HepG2 (cell line): ENCODE data around the gene PSMD8. TPM values are rescaled to one million over a fixed set of nuclear protein-coding genes. Genes with fewer than 3 reads are reported as not detected.

ENCODE experiments used
- BCL6 ChIP-seq: IDR thresholded peaks from 2 replicates; pipeline ENCODE4 v1.6.1; 2016; ENCODE audit warnings: missing genetic modification reagents, missing compliant biosample characterization
- BORCS8-MEF2B ChIP-seq: sonication (generic); formaldehyde crosslinking; IDR thresholded peaks from 2 replicates; pipeline ENCODE4 v1.8.0; 2022; ENCODE audit warnings: mild to moderate bottlenecking, missing genetic modification reagents
- CEBPG ChIP-seq: IDR thresholded peaks from 2 replicates; pipeline ENCODE4 v1.6.1; 2016
- FOXA3 ChIP-seq: IDR thresholded peaks from 2 replicates; pipeline ENCODE4 v1.6.1; 2016; ENCODE audit warnings: missing genetic modification reagents, missing compliant biosample characterization
- FOXM1 ChIP-seq: sonication (generic); formaldehyde crosslinking; IDR thresholded peaks from 2 replicates; pipeline ENCODE4 v1.5.0; 2020; ENCODE audit warnings: missing genetic modification reagents
- HES4 ChIP-seq: sonication (generic); formaldehyde crosslinking; IDR thresholded peaks from 2 replicates; pipeline ENCODE4 v1.9.0; 2021; ENCODE audit warnings: mild to moderate bottlenecking, missing genetic modification reagents, borderline replicate concordance
- NCOR1 ChIP-seq: fragments of 200-600 bp; sonication (generic); IDR thresholded peaks from 2 replicates; pipeline ENCODE4 v1.7.0; 2017; ENCODE audit warnings: antibody characterized with exemption, low read length, borderline replicate concordance
- PLRG1 ChIP-seq: fragments of 450-650 bp; conservative IDR thresholded peaks from 2 replicates; pipeline ENCODE4 v1.6.1; 2016
- TARDBP ChIP-seq: sonication (generic); formaldehyde crosslinking; IDR thresholded peaks from 2 replicates; pipeline ENCODE4 v1.8.0; 2022; ENCODE audit warnings: mild to moderate bottlenecking, missing genetic modification reagents
- XRCC5 ChIP-seq: fragments of 200-400 bp; formaldehyde crosslinking; optimal IDR thresholded peaks from 2 replicates; pipeline ENCODE3; 2017; ENCODE audit warnings: mild to moderate bottlenecking, low read length
- ZBTB7B ChIP-seq: sonication (generic); formaldehyde crosslinking; IDR thresholded peaks from 2 replicates; pipeline ENCODE4 v1.4.0; 2020; ENCODE audit warnings: missing genetic modification reagents
- ZNF251 ChIP-seq: sonication (generic); formaldehyde crosslinking; IDR thresholded peaks from 2 replicates; pipeline ENCODE4 v1.9.0; 2021; ENCODE audit warnings: mild to moderate bottlenecking, missing genetic modification reagents
- ZNF546 ChIP-seq: sonication (generic); formaldehyde crosslinking; conservative IDR thresholded peaks from 2 replicates; pipeline ENCODE4 v1.8.1; 2023; ENCODE audit warnings: mild to moderate bottlenecking, missing genetic modification reagents
- ZNF777 ChIP-seq: sonication (generic); formaldehyde crosslinking; IDR thresholded peaks from 2 replicates; pipeline ENCODE4 v1.4.0; 2020; ENCODE audit warnings: missing genetic modification reagents
- ZNF883 ChIP-seq: sonication (generic); formaldehyde crosslinking; IDR thresholded peaks from 2 replicates; pipeline ENCODE4 v1.5.1; 2020; ENCODE audit warnings: mild to moderate bottlenecking, missing genetic modification reagents; ENCODE audit errors: not compliant biosample characterization
- polyA plus RNA-seq, 8 experiments: library from polyadenylated mRNA; depleted of rRNA in 3 of 8; stranded (reverse) in 7 of 8; unstranded in 1 of 8; fragments of >200 nt; fragmentation: Illumina TruSeq in 4 of 8; extraction: Trizol in 4 of 8; gene quantifications; 2 replicates each; pipeline versions ENCODE4 v1.2.1 to v1.2.3, GENCODE V29; 2011 to 2016; ENCODE audit warnings: low read depth in 4 of 8, missing spikeins in 1 of 8, mixed read lengths in 1 of 8; ENCODE audit not compliant: insufficient read depth in 1 of 8
- total RNA-seq, 5 experiments: library from RNA; depleted of rRNA; stranded (reverse); fragments of >200 nt; fragmentation: Illumina TruSeq; extraction: Trizol; gene quantifications; 2 replicates each; pipeline ENCODE4 v1.2.3, GENCODE V29; 2016; ENCODE audit warnings: low read depth in 1 of 5
- TF ChIP-seq, protein P1 (sequence below), 2 experiments: sonication (generic) in 1 of 2; formaldehyde crosslinking in 1 of 2; IDR thresholded peaks; 2 replicates each; pipeline versions ENCODE4 v1.4.0 to v1.6.1; 2018 to 2020; ENCODE audit warnings: missing genetic modification reagents in 2 of 2, borderline replicate concordance in 1 of 2, low read depth in 1 of 2, mild to moderate bottlenecking in 1 of 2, missing biosample characterization in 1 of 2
- TF ChIP-seq, protein P2 (sequence below): sonication (generic); formaldehyde crosslinking; IDR thresholded peaks from 2 replicates; pipeline ENCODE4 v1.5.0; 2020; ENCODE audit warnings: mild to moderate bottlenecking, missing genetic modification reagents
- TF ChIP-seq, protein P3 (sequence below): sonication (generic); formaldehyde crosslinking; IDR thresholded peaks from 2 replicates; pipeline ENCODE4 v1.9.0; 2021; ENCODE audit warnings: missing genetic modification reagents, mild to moderate bottlenecking, borderline replicate concordance
- TF ChIP-seq, protein P4 (sequence below): sonication (generic); formaldehyde crosslinking; IDR thresholded peaks from 2 replicates; pipeline ENCODE4 v1.4.0; 2020; ENCODE audit warnings: missing genetic modification reagents

Gene PSMD8
- total and polyA plus RNA-seq, 2 of the 13 experiments (the other 11 are each of a cell fraction or from before 2014, with no cell fraction given), result 162 to 296 TPM

DNA sequence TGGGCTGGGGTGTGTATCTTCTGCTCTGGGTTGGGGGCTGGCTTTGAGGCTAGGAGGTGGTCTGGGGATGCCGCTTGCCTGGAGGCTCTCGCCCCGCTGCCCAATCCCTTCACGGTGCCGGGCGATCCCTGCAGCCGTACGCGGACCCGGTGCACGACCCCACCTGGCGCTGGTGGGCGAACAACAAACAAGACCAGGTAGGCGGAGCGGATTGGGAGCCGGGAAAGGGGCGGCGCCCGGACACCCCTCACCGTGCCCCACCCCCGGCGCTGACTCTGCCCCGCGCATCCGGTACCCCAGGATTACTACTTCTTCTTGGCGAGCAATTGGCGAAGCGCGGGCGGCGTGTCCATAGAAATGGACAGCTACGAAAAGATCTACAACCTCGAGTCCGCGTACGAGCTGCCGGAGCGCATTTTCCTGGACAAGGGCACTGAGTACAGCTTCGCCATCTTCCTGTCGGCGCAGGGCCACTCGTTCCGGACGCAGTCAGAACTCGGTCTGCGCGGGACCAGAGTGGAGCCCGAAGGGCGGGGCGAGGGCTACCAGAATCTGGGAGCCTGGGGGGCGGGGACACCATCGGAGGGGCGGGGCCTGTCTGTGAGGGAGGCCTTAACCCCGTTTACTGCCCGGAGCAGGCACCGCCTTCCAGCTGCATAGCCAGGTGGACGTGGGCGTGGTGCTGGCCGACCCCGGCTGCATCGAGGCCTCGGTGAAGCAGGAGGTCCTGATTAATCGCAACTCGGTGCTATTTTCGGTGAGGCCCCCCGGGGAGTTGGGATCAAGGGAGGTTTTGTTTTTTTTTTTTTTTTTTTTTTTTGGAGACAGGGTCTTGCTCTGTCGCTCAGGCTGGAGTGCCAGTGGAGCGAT lies 12.1 kb upstream of the PSMD8 start (continued):
- no peak for TF ChIP-seq XRCC5
- TF ChIP-seq, protein P1, sequence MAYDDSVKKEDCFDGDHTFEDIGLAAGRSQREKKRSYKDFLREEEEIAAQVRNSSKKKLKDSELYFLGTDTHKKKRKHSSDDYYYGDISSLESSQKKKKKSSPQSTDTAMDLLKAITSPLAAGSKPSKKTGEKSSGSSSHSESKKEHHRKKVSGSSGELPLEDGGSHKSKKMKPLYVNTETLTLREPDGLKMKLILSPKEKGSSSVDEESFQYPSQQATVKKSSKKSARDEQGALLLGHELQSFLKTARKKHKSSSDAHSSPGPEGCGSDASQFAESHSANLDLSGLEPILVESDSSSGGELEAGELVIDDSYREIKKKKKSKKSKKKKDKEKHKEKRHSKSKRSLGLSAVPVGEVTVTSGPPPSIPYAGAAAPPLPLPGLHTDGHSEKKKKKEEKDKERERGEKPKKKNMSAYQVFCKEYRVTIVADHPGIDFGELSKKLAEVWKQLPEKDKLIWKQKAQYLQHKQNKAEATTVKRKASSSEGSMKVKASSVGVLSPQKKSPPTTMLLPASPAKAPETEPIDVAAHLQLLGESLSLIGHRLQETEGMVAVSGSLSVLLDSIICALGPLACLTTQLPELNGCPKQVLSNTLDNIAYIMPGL (CRISPR knock-in tag; IDR thresholded peaks at IDR 0.05; ENCODE audit: borderline replicate concordance in 1 of 2, low read depth in 1 of 2), result 0 out of 4 replicates have a peak, but pooled peaks of 1 of the 2 experiments have one; percentile 36
- no peak for TF ChIP-seq ZNF251
- 0 out of 2 replicates have a peak, but pooled peaks have one; percentile 31 for TF ChIP-seq ZBTB7B (CRISPR knock-in tag)
- 0 out of 2 replicates have a peak, but pooled peaks have one; percentile 24 for TF ChIP-seq TARDBP (CRISPR knock-in tag)
- peak; percentile 56 for TF ChIP-seq ZNF883 (CRISPR knock-in tag)
- no peak for TF ChIP-seq FOXA3 (CRISPR knock-in tag)
- TF ChIP-seq HES4, result no peak
- TF ChIP-seq, protein P2, sequence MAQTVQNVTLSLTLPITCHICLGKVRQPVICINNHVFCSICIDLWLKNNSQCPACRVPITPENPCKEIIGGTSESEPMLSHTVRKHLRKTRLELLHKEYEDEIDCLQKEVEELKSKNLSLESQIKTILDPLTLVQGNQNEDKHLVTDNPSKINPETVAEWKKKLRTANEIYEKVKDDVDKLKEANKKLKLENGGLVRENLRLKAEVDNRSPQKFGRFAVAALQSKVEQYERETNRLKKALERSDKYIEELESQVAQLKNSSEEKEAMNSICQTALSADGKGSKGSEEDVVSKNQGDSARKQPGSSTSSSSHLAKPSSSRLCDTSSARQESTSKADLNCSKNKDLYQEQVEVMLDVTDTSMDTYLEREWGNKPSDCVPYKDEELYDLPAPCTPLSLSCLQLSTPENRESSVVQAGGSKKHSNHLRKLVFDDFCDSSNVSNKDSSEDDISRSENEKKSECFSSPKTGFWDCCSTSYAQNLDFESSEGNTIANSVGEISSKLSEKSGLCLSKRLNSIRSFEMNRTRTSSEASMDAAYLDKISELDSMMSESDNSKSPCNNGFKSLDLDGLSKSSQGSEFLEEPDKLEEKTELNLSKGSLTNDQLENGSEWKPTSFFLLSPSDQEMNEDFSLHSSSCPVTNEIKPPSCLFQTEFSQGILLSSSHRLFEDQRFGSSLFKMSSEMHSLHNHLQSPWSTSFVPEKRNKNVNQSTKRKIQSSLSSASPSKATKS (CRISPR knock-in tag), result no peak
- TF ChIP-seq PLRG1, result no peak
- TF ChIP-seq NCOR1, result no peak
- TF ChIP-seq, protein P3, sequence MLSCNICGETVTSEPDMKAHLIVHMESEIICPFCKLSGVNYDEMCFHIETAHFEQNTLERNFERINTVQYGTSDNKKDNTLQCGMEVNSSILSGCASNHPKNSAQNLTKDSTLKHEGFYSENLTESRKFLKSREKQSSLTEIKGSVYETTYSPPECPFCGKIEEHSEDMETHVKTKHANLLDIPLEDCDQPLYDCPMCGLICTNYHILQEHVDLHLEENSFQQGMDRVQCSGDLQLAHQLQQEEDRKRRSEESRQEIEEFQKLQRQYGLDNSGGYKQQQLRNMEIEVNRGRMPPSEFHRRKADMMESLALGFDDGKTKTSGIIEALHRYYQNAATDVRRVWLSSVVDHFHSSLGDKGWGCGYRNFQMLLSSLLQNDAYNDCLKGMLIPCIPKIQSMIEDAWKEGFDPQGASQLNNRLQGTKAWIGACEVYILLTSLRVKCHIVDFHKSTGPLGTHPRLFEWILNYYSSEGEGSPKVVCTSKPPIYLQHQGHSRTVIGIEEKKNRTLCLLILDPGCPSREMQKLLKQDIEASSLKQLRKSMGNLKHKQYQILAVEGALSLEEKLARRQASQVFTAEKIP (CRISPR knock-in tag), result no peak
- no peak for TF ChIP-seq FOXM1 (CRISPR knock-in tag)
- no peak for TF ChIP-seq ZNF546 (CRISPR knock-in tag)
- TF ChIP-seq ZNF777 (CRISPR knock-in tag), result 0 out of 2 replicates have a peak, but pooled peaks have one; percentile 53
- peak; percentile 24; the same call in 1 of the 2 replicates for TF ChIP-seq BCL6 (CRISPR knock-in tag)
- TF ChIP-seq CEBPG (CRISPR knock-in tag), result no peak
- no peak for TF ChIP-seq BORCS8-MEF2B (CRISPR knock-in tag)
- TF ChIP-seq, protein P4, sequence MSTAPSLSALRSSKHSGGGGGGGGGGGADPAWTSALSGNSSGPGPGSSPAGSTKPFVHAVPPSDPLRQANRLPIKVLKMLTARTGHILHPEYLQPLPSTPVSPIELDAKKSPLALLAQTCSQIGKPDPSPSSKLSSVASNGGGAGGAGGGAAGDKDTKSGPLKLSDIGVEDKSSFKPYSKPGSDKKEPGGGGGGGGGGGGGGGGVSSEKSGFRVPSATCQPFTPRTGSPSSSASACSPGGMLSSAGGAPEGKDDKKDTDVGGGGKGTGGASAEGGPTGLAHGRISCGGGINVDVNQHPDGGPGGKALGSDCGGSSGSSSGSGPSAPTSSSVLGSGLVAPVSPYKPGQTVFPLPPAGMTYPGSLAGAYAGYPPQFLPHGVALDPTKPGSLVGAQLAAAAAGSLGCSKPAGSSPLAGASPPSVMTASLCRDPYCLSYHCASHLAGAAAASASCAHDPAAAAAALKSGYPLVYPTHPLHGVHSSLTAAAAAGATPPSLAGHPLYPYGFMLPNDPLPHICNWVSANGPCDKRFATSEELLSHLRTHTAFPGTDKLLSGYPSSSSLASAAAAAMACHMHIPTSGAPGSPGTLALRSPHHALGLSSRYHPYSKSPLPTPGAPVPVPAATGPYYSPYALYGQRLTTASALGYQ, result no peak
